ENCODE results near the gene TEX264.
"Not testable (repeated sequence)": the region's sequence is repeated elsewhere in the genome, so short reads cannot be mapped to it uniquely, and the experiment has no call there.

TEX264 gene, protein sequence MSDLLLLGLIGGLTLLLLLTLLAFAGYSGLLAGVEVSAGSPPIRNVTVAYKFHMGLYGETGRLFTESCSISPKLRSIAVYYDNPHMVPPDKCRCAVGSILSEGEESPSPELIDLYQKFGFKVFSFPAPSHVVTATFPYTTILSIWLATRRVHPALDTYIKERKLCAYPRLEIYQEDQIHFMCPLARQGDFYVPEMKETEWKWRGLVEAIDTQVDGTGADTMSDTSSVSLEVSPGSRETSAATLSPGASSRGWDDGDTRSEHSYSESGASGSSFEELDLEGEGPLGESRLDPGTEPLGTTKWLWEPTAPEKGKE

DNA sequence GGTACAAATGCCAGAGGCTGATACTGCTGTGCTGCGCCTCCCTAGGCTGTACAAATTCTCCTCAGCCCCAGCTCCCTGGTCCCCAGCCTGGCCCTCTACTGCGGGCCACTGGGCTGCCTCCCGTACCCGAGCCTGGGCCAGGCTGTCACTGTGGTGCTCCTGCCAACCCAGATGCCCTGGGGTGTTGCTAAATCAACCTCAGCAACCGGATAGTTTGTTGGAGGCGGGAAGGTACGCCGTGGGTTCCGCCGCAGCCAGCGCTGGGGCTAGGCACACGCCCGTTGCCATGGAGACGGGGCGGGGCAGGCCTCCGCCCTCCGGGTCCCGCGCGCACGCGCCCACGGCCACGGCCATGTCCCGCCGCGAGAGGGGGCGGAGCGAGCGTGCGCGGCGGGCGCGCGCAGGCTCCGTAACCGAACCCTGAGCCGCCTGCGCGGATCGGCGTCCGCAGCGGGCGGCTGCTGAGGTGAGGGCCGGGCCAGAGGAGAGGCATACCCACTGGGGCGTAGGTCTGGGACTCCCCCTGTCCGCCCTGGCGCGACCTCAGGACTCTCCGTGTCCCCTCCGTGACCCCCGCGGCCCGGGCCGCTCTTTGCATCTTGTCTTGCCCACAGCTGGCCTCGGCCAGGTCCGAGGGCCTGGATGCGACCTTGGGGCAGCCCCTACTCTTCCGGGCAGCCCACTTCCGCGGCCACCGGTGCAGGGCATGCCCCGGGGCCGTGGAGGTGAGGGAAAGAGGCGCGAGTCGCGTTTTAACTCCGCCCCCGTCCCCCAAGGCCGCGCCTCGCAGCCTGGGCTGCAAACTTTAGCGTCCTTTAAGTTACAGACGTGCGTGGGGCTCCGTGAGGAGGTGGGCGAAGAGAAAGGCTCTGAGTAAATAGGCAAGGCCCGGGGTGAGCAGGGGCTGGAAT is at the start of gene TEX264:
Gene TEX264, plus strand, starts transcription at position 430 of the 911 bp plus-strand sequence. CDS start 3,053 bp downstream, outside the sequence.
- peak; percentile 83 for DNase-seq

- no peak for DNase-seq
Observed at GRCh38 chr3:51622413-51622812, 48.6 kb upstream of the TEX264 start.

DNA sequence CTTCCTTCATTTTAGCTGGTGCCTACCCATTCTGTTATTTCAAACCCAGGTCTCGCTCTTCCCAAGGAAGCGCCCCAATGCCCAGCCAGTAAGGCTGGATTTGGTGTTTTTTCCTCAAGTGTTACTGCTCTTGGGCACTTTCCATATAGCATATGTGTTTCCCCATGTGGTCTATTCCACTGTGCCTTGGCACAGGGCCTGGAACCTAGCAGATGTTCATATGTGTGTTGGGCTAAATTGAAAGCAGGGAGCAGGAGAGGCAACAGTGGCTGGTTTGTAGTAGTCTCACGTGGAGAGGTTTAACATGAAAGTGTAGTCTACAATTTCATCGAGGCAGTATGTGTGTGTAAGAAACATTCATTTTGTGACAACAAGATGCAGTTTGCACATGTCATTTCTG is 48.2 kb upstream of the TEX264 start:
- DNase-seq = no peak

DNA sequence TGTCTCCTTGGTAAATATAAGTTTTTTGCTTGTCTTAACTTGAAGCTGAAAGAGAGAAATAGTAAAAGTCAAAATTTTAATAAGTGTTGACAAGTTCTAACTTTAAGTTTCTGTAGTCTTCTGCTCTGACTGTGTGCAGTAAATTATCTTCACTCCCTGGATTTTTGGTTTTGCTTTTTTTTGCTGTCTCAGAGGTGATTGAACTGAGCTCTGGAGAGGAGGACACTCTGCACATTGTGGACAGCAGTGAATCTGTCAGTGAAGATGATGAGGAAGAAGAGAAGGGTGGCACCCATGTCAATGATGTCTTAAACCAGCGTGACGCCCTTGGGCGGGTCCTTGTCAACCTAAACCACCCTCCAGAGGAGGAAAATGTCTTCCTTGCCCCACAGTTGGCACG is 40.5 kb upstream of the TEX264 start:
- no peak for DNase-seq

DNA sequence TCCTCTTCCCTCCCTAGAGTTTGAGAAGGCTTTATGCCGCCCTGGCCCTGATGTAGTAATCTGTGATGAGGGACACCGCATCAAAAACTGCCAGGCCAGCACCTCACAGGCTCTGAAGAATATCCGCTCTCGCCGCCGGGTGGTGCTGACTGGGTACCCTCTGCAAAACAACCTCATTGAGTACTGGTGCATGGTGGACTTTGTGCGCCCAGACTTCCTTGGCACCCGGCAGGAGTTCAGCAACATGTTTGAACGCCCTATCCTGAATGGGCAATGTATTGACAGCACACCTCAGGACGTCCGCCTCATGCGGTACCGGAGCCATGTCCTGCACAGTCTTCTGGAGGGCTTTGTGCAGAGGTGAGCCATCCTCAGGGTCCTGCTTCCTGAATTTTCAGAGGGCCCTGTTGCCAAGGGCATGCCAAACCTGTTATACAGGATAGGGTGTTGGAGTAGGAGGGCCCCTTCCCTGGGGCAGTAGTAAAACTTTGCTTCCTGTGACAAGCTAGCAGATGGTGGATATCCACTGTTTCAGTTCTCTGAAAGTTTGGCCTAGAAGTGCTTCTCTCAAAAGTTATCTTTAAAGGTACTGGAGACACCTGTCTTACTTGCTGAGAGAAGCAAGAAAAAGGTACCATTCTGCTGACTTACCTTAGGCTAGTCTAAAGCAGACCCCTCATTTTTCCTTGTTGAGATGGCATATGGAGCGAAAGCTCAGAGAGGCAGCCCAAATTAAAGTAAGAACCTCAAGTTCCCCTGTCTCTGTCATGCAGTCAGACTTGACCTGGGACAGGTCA is 33.7 kb upstream of the TEX264 start:
- DNase-seq = no peak

DNA sequence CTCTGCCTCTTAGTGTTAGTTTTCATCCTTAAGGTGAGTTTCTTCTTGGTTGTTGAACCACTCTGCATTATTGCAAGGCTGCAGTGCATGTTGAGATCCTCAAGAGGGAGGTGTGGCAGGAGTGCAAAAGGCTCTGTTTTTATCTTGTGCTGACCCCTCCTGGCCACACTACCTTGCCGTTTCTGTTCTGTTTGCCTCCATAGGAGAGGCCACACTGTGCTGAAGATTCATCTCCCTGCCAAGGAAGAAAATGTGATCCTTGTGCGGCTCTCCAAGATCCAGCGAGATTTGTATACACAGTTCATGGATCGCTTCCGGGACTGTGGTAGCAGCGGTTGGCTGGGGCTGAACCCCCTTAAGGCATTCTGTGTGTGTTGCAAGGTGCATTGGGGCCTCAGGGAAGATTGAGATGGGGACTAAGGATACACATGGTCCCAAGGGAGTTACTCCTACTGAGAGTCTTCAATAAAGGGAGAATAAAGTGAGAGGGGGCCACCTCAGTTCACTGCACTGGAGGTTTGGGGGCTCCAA is 33.0 kb upstream of the TEX264 start:
- DNase-seq = peak; percentile 50

GRCh38 chr3:51642462-51642861 is 28.6 kb upstream of the TEX264 start:
- no peak for DNase-seq

DNA sequence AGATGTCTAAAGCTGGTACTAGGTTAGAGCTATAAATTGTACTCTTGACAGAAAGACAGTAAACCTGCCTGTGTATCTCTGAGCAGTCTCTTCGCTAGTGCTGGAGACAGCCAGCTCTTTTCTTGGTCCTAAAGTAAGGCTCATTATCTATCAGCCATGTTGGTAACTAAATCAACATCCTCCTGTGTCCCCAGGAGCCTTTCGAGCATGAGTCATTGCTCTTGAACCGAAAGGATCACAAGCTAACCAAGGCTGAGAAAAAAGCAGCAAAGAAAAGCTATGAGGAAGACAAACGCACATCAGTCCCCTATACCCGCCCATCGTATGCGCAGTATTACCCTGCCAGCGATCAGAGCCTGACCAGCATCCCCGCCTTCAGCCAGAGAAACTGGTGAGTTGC is 25.0 kb upstream of the TEX264 start:
- DNase-seq = no peak

DNA sequence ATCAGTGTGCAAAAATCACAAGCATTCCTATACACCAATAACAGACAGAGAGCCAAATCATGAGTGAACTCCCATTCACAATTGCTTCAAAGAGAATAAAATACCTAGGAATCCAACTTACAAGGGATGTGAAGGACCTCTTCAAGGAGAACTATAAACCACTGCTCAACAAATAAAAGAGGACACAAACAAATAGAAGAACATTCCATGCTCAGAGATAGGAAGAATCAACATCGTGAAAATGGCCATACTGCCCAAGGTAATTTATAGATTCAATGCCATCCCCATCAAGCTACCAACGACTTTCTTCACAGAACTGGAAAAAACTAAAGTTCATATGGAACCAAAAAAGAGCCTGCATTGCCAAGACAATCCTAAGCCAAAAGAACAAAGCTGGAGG is 18.9 kb upstream of the TEX264 start:
- DNase-seq = not testable (repeated sequence)

GRCh38 chr3:51653409-51653808 is 17.6 kb upstream of the TEX264 start:
- DNase-seq = not testable (repeated sequence)

- DNase-seq = no peak
Observed at GRCh38 chr3:51657234-51657633, 13.8 kb upstream of the TEX264 start.

DNA sequence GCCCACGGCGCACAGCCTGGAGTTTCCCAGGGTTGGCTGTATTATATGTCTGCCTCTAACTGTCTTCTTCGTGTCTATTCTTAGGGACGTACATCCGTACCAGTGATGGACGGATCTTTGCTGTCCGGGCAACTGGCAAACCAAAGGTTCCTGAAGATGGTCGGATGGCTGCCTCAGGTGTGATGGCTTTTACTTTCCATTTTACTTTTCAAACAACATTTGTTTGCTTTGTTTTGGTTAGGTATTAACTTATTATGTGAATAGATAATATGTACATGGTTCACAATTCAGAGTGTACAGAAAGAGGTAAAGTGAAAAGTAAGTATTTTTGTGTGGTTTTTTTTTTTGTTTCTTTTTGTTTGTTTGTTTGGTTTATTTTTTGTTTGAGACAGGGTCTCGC is 11.1 kb upstream of the TEX264 start:
- no peak for DNase-seq

DNA sequence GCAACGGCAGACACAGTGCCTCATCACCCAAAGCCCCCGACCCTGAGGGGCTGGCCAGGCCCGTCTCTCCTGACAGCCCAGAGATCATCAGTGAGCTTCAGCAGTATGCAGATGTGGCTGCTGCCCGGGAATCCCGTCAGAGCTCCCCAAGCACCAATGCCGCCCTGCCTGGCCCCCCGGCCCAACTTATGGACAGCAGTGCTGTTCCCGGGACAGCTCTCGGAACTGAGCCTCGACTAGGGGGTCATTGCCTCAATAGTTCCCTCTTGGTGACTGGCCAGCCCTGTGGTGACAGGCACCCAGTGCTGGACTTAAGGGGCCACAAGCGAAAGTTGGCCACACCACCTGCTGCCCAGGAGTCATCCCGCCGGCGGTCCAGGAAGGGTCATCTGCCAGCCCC is 8.6 kb upstream of the TEX264 start:
- no peak for DNase-seq

GRCh38 chr3:51668756-51669155 is 2.3 kb upstream of the TEX264 start:
- peak; percentile 17 for DNase-seq

DNA sequence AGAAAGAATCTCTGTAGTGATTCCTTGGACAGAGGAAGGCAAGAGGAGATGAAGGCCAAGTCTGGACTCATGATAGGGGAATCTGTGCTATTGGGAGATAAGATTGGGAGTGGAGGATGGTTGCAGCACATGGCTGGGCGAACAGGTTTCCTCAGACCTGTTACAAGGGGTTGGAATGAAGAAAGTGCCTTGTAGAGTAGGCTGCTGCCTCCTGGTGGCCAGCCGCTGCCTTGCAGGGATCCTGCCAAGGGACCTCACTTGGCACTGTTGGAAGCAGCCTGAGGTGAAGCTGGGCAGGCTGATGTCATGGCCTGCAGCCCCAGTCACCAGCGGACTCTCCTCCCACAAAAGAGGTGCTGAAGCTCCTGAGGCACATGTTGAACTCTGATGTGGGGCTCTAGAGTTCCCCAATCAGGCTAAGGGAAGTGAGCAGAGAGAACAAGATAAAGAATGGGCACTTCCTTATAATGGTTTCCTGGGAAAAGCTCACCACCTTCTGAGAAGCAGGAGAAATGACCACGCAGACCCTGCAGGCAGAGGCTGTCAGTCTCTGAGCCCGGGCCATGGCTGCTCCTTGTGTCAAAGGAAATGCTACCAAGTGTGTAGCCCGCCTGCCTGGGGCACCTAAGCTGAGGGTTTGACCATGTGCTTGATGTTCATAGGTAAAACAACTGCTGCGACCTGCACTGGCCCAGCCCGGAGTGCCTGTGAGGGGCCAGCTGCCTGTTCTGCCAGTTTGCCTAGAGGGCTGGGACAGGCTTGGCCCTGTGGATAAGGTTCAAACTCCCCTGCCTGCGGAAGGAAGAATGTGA is 1.6 kb upstream of the TEX264 start:
- DNase-seq = peak; percentile 82

DNA sequence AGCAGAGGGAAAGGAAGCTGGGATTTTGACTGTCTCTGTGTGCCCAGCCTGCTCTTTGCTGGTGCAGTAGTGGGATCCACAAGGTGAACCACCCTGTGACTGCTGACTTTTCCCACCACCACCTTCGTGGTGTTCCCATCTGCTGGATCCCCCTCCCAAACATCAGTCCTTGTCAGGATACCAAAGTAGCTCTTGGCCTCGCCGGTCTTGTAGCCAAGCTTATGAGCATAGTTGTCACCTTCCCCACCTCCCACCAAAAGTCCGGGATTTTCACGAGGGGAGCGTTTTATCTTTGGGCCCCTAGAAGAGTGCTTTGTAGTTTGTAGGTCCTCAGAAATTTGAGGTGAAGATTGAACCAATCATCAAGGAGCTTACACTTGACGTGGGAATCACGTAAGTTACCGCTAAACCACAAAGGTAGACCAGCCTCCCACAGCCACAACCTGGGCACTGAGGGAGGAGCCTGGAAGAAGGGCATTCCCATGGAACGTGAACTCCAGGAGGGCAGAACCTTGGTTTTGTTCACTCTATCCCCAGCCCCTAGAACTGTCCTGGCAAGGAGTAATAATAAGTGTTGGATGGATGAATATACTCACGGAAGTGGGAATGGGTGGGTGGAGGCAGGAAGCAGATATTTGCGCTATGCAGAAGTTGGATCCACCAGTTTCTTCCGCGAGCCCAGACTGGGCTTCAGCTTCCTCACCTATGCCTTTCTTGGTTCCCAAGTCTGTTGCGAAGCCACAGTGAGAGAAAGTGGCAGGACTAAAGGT is 814 bp upstream of the TEX264 start:
- no peak for DNase-seq

DNA sequence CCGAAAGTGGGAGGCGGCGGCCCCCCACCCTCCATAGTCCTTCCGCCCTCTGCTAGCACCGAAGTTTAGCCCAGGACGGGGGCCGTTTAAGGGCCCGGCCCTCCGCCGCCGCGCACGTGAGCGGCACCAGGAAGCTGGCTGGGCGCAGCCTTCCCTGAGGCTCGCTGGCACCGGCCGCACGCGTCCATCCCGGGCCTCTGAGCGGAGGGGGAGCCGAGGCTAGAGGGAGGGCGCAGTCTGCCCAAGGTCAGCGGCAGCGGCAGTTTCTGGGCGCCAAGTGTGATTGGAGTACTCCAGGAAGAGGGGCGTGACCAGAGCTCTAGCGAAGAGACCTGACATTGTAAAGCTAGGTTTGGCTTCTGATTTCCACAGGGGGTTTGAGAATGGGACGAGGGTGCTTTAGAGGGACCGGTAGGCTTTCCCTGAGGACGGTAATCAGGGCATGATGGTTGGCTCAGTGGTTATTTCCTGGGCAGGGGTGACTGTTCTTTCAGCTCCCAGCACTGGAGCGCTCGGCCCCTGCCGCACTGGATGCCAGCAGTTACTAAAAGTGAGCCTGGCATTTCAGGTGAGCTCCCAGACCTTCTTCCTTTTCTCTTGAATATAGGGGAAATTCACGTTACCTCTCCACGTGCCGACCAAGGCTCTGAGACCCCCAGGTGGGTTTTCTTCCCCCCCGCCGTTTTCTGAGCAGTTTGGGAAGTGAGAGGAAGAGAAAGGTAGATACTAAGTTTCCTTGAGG is 853 bp downstream of the TEX264 start:
- DNase-seq = peak; percentile 74

GRCh38 chr3:51673181-51673801 is 2.2 kb downstream of the TEX264 start:
- DNase-seq = no peak

- DNase-seq = no peak
Observed at GRCh38 chr3:51673802-51674654, 3.0 kb downstream of the TEX264 start.
